Measurements from ENCODE around the gene KNDC1.
"Not testable (repeated sequence)": the region's sequence is repeated elsewhere in the genome, so short reads cannot be mapped to it uniquely, and the experiment has no call there.

The KNDC1 gene

GRCh38 chr10:133141144-133141957 lies 18.7 kb upstream of the KNDC1 start:
- no peak for DNase-seq (ENCODE audit: low read depth in 2 of 2, low spot score in 1 of 2)

GRCh38 chr10:133141958-133142340 lies 18.1 kb upstream of the KNDC1 start:
- no peak for DNase-seq (ENCODE audit: low read depth in 2 of 2, low spot score in 1 of 2)

GRCh38 chr10:133142523-133143199 lies 17.4 kb upstream of the KNDC1 start:
- DNase-seq (ENCODE audit: low read depth in 2 of 2, low spot score in 1 of 2) = no peak

GRCh38 chr10:133143200-133143533 lies 16.9 kb upstream of the KNDC1 start:
- no peak for DNase-seq (ENCODE audit: low read depth in 2 of 2, low spot score in 1 of 2)

- DNase-seq (ENCODE audit: low read depth in 2 of 2, low spot score in 1 of 2) = no peak
These were observed 16.5 kb upstream of the KNDC1 start for GRCh38 chr10:133143546-133143945.

GRCh38 chr10:133144771-133145170 lies 15.2 kb upstream of the KNDC1 start:
- DNase-seq (ENCODE audit: low read depth in 2 of 2, low spot score in 1 of 2) = no peak

- DNase-seq (ENCODE audit: low read depth in 2 of 2, low spot score in 1 of 2) = no peak
These were observed 9.8 kb upstream of the KNDC1 start for GRCh38 chr10:133150226-133150625.

- DNase-seq (ENCODE audit: low read depth in 2 of 2, low spot score in 1 of 2) = no peak
These were observed 9.4 kb upstream of the KNDC1 start for GRCh38 chr10:133150656-133151055.

- DNase-seq (ENCODE audit: low read depth in 2 of 2, low spot score in 1 of 2) = not testable (repeated sequence)
These were observed 8.9 kb upstream of the KNDC1 start for GRCh38 chr10:133151071-133151470.

GRCh38 chr10:133151543-133151972 lies 8.5 kb upstream of the KNDC1 start:
- DNase-seq (ENCODE audit: low read depth in 2 of 2, low spot score in 1 of 2) = no peak

GRCh38 chr10:133154411-133154810 lies 5.6 kb upstream of the KNDC1 start:
- no peak for DNase-seq (ENCODE audit: low read depth in 2 of 2, low spot score in 1 of 2)

- no peak for DNase-seq (ENCODE audit: low read depth in 2 of 2, low spot score in 1 of 2)
These were observed 4.8 kb upstream of the KNDC1 start for GRCh38 chr10:133154996-133155778.

- no peak for DNase-seq (ENCODE audit: low read depth in 2 of 2, low spot score in 1 of 2)
These were observed 3.1 kb upstream of the KNDC1 start for GRCh38 chr10:133156674-133157579.

- no peak for DNase-seq (ENCODE audit: low read depth in 2 of 2, low spot score in 1 of 2)
These were observed 2.2 kb upstream of the KNDC1 start for GRCh38 chr10:133157662-133158436.

- DNase-seq (ENCODE audit: low read depth in 2 of 2, low spot score in 1 of 2) = no peak
These were observed 1.6 kb upstream of the KNDC1 start for GRCh38 chr10:133158437-133158755.

- DNase-seq (ENCODE audit: low read depth in 2 of 2, low spot score in 1 of 2) = no peak
These were observed 1.0 kb upstream of the KNDC1 start for GRCh38 chr10:133158756-133159610.

- DNase-seq (ENCODE audit: low read depth in 2 of 2, low spot score in 1 of 2) = no peak
These were observed 439 bp upstream of the KNDC1 start for GRCh38 chr10:133159611-133159949.

GRCh38 chr10:133160826-133161471 lies 930 bp downstream of the KNDC1 start:
- DNase-seq (ENCODE audit: low read depth in 2 of 2, low spot score in 1 of 2) = no peak
